Measurements from ENCODE around the gene IL17B. TPM values are rescaled to one million over a fixed set of nuclear protein-coding genes. Genes with fewer than 3 reads are reported as not detected.

The IL17B gene, protein sequence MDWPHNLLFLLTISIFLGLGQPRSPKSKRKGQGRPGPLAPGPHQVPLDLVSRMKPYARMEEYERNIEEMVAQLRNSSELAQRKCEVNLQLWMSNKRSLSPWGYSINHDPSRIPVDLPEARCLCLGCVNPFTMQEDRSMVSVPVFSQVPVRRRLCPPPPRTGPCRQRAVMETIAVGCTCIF
- 0.27 and 1.4 TPM in 2 replicates for total RNA-seq (2014; rRNA removed; shearing (Covaris generic))

DNA sequence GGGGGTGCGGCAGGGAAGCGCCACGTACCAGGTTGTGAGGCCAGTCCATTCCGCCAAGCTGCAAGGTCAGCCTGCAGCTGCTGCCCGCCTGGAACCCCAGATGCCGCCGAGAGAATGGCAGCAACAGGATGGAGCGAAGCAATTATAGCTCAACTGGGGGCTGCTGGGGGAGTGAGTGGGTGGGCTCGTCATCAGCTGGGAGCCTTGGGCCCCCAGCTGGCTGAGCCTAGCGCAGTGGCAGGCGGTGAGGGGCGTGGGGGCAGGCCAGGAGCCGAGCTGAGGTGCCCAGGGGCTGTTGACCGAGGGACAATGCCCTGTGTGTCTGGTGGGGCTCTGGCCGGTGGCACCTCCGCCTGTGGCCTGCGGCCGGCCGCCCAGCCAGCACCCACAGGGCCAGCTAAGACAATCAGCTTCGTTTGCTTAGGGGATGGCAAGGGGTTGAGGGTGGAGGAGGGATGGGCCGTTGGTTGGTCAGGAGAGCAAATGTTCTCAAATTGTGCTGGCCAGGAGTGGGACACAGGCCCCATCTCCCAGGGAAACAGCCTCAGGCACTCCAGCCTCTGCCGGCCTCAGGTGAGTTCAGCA lies at the start of gene IL17B:
IL17B (minus strand) TSS at position 116 of the 585 bp plus-strand sequence; CDS start at position 49, 67 bp downstream.
- no peak for DNase-seq (ENCODE audit: low spot score)
- in situ Hi-C loops (cut with HindIII; ENCODE audit: low sequenced_read_pairs): no loop called here

DNA sequence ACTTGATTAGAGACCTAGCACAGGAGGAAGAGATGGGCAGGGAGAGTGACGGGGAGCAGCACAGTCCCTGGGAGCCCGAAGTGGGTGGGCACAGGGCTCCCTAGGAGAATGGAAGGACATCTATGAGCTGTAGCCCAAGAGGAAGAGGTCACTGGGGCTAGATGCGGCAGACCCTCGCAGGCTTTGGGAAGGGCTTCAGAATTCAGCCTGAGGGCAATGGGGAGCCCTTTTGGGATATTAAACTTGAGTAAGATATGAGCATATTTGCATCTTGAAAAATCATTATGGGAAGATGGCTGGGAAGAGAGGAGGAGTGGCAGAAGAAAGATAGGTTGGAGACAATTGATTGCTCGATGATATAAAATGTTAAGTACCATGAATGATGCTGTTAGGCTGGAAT lies 48.9 kb upstream of the IL17B start:
- DNase-seq (ENCODE audit: low spot score): no peak
- in situ Hi-C loops (cut with HindIII; ENCODE audit: low sequenced_read_pairs): no loop called here

DNA sequence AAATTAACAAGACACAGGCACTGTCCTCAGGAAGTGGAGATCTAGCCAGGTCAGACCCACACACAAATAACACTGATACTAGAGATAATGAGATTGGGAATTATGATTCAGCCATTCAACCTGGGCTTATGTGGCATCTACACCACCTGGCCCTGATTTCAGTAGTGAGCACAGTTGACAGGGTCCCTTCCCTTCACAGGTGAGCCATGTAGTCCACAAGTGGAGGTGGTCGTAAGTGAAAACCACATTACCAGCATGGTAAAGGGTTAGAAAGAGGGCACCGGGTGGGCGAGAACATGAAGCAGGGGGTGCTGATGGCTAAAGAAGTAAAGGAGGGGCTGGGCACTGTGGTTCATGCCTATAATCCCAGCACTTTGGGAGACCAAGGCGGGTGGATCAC lies 48.3 kb upstream of the IL17B start:
- DNase-seq (ENCODE audit: low spot score): no peak
- in situ Hi-C loops (cut with HindIII; ENCODE audit: low sequenced_read_pairs): no loop called here

DNA sequence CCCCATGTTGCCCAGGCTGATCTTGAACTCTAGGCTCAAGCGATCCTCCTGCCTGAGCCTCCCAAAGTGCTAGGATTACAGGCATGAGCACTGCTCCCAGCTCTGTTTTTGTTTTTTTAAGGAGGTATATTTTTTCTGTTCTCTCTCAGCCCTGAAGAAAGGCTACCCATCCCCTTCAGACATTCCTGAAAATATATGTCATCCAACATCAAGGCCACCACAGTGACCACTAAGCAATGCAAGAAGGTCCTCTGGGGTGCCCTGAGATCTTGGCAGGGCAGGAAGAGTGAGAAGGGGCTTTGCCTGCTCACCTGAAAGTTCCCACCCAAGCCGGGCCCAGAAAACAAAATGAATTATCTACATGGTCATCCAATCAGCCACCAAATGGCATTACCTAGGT lies 47.8 kb upstream of the IL17B start:
- in situ Hi-C loops (cut with HindIII; ENCODE audit: low sequenced_read_pairs): no loop called here
- no peak for DNase-seq (ENCODE audit: low spot score)

DNA sequence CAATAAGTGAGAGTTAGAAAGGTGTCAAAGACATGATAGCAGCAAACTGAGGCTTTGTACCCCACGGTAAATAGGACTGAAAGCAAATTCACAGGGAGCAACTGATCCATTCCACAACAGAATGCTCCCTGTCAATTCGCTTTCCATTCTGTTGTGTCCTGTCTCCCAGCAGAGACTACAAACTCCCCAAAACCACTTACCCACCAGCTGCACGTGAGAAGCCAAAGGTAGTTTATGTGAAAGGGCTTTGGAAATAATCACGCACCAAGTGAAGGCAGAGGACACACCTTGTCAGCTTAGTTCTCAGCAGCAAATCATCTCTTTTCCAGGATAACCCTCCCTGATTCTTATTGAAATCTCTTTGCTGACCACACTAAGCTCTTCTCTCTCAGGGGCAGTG lies 46.6 kb upstream of the IL17B start:
- no peak for DNase-seq (ENCODE audit: low spot score)
- in situ Hi-C loops (cut with HindIII; ENCODE audit: low sequenced_read_pairs): no loop called here

DNA sequence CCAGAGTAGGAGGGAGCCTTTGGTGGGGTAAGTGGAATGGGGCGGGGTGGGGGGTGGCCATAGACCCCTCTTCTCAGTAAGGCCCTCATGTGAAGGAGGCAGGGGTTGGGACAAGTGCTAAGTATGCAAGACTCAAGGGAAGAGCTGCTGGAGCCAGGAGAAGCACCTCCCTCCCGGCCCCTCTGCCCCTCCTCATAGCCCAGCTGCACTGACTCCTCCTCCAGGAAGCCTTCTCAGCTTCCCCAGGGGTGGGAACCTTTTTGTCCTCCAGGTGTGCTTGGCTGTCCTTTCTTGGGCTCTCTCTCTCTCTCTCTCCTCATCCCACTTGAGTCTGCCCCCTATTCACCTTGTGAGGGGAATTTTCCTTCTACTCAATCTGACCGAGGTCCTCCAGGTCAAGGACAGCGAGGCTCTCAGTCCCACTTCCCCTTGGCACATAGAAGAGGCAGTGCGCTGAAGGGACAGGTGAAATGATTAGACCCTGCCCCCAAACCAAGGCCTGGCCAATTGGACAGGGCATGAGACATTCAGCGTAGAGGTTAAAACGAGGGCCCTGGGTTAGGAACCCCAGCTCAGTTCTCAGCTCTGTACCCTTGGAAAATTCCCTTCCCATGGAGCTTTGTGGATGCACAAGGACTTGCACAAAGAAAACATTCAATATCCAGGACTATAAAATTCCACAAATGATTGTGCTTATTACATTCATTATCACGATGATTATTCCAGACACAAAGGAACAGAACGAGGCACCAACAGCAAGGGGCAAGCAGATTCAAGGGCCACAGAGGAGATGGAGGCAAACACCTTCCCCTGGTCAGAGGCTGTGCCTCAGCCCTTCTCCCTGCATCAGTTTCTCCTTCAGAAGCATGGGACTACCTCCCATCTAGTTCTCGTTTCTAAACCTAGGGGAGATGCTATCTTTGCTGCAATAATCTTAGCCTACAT lies 45.6 kb upstream of the IL17B start:
- in situ Hi-C loops (cut with HindIII; ENCODE audit: low sequenced_read_pairs): no loop called here
- DNase-seq (ENCODE audit: low spot score): no peak

DNA sequence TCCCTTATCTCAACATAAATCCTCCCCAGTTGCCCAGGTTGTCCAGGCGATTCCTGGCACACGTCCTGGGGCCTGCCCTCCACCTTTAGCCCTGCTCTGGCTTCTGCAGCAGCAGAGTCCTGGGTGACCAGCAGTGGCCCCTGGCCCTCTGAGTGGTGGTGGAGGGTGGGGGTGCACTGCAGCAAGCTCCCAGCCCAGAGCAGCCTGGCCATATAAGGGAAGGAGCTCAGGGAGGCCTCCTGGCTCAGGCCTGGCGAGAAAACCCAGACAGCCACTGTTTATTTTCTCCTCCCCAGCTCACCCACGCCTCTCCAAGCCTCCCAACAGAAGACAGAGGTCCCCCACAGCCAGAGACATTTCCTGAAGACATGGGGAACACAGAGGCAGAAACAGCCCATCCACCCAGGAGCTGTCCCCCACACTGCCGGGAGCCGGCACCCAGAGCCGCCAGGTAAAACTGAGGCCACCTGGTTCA lies 44.7 kb upstream of the IL17B start:
- DNase-seq (ENCODE audit: low spot score): no peak
- in situ Hi-C loops (cut with HindIII; ENCODE audit: low sequenced_read_pairs): no loop called here

DNA sequence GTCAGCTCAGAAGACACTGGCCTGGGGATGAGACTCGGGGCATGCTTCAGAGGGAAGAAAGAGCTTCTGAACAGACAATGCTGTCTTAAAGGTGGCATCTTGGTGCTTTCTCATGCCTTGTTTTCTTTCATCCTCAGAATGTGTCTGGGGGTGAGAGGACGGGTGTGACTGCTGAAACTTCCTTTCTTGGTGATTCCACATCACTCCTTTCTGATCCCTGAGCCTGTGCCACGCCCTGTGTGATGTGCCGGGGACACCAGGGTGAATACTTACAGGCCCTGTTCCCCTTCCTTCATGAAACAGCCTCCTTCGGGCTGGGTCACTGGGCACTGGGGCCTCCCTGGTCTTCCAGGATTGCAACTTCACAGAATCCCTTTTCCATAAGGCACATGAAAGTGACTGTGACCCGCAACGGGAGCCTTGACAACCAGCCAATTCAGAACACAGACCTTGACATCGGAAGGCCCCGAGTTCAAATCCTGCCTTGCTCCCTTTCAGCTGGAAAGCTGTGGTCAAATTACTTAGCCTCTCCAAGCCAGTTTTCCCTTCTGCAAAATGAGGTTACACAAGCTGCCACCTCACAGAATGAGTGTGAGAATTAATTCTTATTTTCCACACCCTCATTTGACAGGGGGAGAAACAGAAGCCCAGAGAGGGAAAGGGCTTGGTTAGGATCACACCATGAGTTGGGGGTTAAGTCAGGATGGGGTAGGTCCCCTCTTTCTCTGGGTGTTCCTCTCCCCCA lies 44.1 kb upstream of the IL17B start:
- in situ Hi-C loops (cut with HindIII; ENCODE audit: low sequenced_read_pairs): no loop called here
- no peak for DNase-seq (ENCODE audit: low spot score)

DNA sequence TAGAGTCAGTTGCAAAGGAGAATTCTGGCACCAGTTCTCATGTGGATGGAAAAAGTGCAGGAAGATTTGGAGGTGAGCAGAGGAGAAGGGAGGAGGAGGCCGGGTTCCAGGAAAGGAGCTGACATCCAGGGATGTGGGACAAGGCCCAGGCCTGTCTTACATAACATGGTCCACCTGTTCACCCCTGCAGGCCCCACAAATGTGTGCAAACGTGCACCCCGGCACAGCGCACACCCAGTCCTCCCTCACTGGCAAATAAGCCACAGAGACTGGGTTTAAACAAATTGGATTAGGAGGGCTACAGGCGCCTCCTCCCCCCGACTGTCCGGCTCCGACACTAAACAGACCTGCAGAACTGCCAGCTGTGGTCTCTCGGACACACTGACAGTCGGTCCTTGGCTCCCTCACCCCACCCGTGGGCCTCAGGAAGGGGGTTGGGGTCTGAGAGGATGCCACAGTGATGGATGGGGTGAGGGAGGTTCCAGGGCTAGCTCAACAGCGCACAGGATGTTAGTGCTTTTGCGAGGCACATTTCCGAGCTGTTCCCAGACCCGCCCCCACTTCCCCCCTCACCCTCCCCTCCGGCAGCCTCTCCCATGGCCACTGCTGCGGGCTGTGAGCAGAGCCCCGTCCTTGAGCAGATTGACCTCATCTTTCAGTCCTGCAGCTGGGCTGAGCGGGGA lies 43.4 kb upstream of the IL17B start:
- in situ Hi-C loops (cut with HindIII; ENCODE audit: low sequenced_read_pairs): no loop called here
- no peak for DNase-seq (ENCODE audit: low spot score)

DNA sequence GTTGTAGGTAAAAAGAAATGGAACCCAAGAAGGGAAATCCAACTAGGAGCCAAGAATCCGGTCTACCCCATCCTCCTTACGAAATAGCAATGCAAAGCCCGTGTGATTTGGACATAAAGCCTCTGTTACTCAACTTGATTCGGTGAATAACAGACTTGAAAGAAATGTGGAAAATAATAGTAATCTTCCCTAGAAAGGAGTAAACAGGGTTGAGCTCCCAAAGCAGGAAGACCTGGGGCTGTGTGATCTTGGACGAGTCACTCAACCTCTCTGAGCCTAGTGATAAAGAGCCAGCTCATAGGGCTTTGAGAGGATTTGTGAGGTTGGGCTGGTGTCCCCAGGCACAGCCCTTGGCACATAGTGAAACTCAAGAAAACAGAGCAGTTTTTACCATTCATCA lies 42.7 kb upstream of the IL17B start:
- in situ Hi-C loops (cut with HindIII; ENCODE audit: low sequenced_read_pairs): no loop called here
- no peak for DNase-seq (ENCODE audit: low spot score)

DNA sequence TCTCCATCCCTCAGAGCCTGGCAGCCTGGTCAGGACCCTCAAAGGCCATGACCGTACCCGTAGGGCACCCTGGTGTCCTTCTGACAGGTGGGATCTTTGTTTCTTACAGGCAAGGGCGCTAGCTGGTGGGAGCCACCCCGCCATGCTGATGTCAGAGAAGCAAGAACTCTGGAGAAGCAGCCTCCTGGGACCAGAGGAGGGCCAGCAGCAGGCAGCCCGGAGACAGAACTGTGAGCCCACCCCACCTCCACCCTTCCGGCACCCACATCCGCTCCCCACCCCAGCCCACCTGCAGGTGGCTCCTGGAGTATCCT lies 42.2 kb upstream of the IL17B start:
- in situ Hi-C loops (cut with HindIII; ENCODE audit: low sequenced_read_pairs): no loop called here

DNA sequence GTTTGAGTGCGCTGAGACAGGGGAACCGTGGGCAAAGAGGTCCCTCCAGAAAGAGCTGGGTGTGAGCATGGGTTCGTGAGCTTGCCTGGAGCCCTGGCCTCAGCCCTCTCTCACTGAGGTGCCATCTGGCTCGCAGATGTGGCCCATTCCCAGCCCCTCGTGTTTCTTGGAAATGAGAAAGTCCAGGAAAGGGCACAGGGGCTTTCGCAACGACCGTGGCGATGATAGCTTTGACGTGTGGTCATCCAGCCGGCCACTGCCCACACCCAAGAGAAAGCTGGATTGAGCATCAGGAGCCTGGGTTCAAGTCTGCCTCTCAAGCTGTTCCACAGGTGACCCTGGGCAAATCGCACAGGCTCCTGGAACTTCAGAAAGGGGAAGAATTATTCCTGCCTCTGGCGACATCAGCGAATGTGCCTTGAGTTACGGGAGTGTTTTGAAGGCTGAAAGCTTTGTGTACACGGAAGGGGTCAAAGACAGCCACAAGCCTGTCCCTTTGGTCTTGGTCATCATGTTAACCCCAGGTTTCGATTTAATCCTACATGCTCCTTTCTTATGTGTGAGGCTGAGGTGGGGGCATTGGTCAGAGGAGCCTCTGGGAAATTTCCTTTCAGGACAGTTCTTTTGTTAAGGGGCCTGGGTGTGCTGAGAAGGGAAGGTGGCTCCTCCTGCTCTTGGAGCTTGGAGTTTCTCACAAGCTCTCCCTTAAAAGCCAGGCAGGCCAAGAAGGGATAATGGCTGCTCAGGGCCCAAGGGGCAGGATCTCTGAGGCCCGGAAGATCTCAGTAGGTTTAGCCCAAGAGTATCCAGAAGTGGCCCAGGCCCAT lies 41.7 kb upstream of the IL17B start:
- no peak for DNase-seq (ENCODE audit: low spot score)
- in situ Hi-C loops (cut with HindIII; ENCODE audit: low sequenced_read_pairs): no loop called here

More for the DNA sequence above, 42.2 kb upstream of the IL17B start:
- no peak for DNase-seq (ENCODE audit: low spot score)

DNA sequence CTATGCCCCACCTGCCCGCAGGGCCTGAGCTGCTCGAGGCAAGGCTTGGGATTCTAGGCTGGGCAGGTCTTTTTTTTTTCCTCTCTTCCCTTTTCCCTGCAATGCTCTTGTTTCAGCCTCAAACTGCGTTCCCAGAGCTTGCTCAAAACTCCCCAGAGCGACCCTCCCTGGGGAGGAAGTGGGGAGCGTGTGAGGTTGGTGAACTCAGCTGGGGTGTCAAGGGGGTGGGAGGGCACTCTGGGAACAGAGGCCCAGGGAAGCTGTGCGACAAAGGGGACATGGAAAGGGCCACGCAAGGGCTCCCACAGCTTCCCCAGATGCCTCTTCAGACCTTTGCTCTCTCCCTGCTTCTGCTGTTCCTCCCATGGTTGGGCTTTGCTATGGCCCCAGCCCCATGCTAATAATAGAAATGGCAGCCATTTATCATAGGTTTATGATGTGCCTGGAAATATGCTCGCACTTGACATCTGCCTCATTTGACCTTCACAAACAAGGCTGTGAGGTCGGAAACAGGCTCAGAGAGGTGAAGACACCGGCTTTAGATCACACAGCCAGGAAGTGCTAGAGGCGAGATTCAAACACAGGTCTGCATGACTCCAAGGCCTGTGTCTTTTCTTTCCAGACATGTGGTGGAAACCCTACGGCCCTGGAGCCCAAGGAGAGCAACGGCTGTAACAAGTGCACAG lies 40.9 kb upstream of the IL17B start:
- in situ Hi-C loops (cut with HindIII; ENCODE audit: low sequenced_read_pairs): no loop called here
- no peak for DNase-seq (ENCODE audit: low spot score)

DNA sequence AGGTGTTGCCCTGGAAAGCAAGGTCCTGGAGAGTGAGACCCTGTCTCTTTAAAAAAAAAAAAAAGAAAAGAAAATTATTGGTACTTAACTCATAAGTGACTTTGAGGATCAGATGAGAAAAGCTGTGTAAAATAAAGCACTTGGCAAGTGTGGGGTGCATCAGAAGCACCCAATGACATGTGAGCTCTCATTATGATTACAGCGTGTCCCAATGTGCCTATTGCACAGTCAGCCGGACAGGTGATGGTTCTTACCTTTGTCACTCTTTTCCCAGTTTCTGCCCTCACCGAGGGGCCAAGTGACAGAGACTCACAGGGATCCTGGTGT lies 40.4 kb upstream of the IL17B start:
- no peak for DNase-seq (ENCODE audit: low spot score)
- in situ Hi-C loops (cut with HindIII; ENCODE audit: low sequenced_read_pairs): no loop called here

DNA sequence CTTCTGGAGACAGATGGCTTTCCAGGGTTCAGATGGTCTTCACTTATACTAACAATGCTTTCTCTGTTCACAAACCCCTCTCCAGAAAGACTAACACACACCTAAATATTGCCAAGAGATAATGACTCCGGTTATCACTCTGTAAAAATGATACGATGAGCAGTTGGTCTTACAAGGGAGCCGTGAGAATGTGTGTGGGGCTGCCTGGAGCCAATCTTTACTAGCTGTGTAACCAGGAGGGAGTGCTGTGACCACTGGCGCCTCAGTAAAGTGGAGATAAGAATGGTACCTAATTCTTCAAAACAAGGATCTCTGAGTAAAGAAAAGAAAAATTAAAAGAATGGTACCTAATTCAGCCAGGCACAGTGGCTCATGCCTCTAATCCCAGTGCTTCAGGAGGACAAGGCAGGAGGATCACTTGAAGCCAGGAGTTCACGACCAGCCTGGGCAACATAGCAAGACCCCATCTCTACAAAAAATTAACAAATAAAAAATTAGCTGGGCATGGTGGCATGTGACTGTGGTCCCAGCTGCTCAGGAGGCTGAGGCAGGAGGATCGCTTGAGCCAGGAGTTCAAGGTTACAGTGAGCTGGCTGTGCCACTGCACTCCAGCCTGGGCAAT lies 39.9 kb upstream of the IL17B start:
- no peak for DNase-seq (ENCODE audit: low spot score)
- in situ Hi-C loops (cut with HindIII; ENCODE audit: low sequenced_read_pairs): no loop called here

DNA sequence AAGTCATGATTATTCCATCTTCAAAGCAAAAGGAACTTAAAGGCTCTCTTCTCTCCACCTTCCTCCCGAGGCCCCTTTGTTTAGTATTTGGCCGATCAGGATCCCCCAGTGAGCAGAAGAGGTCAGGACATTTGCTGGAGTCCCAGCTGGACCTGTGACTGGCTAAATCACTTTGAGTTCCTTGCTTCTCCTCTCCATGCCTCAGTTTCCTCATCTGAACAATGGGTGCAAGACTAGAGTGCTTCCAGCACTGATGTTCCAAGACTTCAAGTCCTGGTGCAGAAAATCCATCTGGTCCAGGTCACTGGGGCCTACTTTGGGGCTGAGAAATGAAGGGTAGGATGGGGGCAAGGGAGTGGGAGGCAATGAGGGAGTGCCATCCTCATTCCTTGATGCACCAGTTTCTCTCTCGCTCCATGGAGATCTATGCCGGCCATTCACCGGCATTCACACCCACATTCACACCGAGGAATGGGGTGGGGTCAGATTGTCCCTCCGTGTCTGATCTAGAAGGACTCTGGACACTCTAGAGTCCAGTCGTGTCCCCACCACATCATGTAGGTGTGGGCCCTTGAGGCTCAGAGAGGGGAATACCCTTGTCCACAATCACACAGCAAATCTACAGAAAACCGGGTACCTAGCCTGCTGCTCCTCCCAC lies 38.7 kb upstream of the IL17B start:
- no peak for DNase-seq (ENCODE audit: low spot score)
- in situ Hi-C loops (cut with HindIII; ENCODE audit: low sequenced_read_pairs): no loop called here

Measured in G401 (cell line).